ENCODE measurements around the gene GTF3C1.

The GTF3C1 gene

GRCh38 chr16:27473101-27473900, 76.4 kb downstream of the GTF3C1 start:
- Histone ChIP-seq H4K20me1 (ENCODE audit: insufficient read depth, low read length) (no peaks in the 10 kb centered on the region), H3K4me3 (ENCODE audit: low read length) (no peak overlapping the region), H3K79me2 (ENCODE audit: low read length) (no peaks in the 10 kb centered on the region), H3K27me3 (ENCODE audit: low read depth, low read length) (no peaks in the 10 kb centered on the region), H2AFZ (ENCODE audit: low read depth, low read length) (no peak overlapping the region), H3K9me3 (ENCODE audit: insufficient read depth, low read length) (no peaks in the 10 kb centered on the region), H3K4me1 (ENCODE audit: low read length) (no peaks in the 10 kb centered on the region), H3K36me3 (replicated peaks; ENCODE audit: low read depth, low read length) (peaks cover 34% of the 10 kb centered on the region), H3K4me2 (ENCODE audit: low read length) (no peak overlapping the region), H3K27ac (ENCODE audit: low read length) (no peak overlapping the region), H3K9ac (ENCODE audit: low read length) (no peak overlapping the region)
- TF ChIP-seq CTCF (IDR thresholded peaks at IDR 0.05; ENCODE audit: low read depth, low read length) (no peak), EZH2phosphoT487 (IDR thresholded peaks at IDR 0.05; ENCODE audit: low read depth) (no peak)

GRCh38 chr16:27472091-27473020, 77.4 kb downstream of the GTF3C1 start:
- H3K9ac ChIP-seq (ENCODE audit: low read length), result no peak overlapping the region
- peaks cover 35% of the 10 kb centered on the region for H3K36me3 ChIP-seq (replicated peaks; ENCODE audit: low read depth, low read length)
- no peak overlapping the region for H3K27ac ChIP-seq (ENCODE audit: low read length)
- no peaks in the 10 kb centered on the region for H3K79me2 ChIP-seq (ENCODE audit: low read length)
- H3K4me2 ChIP-seq (ENCODE audit: low read length), result no peak overlapping the region
- H3K4me1 ChIP-seq (ENCODE audit: low read length), result no peaks in the 10 kb centered on the region
- H3K27me3 ChIP-seq (ENCODE audit: low read depth, low read length), result no peaks in the 10 kb centered on the region
- H2AFZ ChIP-seq (ENCODE audit: low read depth, low read length), result no peak overlapping the region
- H3K4me3 ChIP-seq (ENCODE audit: low read length), result no peak overlapping the region
- TF ChIP-seq EZH2phosphoT487 (IDR thresholded peaks at IDR 0.05; ENCODE audit: low read depth), result no peak
- no peaks in the 10 kb centered on the region for H4K20me1 ChIP-seq (ENCODE audit: insufficient read depth, low read length)
- H3K9me3 ChIP-seq (ENCODE audit: insufficient read depth, low read length), result no peaks in the 10 kb centered on the region

- H3K4me1 ChIP-seq (ENCODE audit: low read length), result no peaks in the 10 kb centered on the region
- H3K9ac ChIP-seq (ENCODE audit: low read length), result no peak overlapping the region
These were observed 78.1 kb downstream of the GTF3C1 start for GRCh38 chr16:27471661-27472060.

More at GRCh38 chr16:27471661-27472060, 78.1 kb downstream of the GTF3C1 start:
- H3K4me3 ChIP-seq (ENCODE audit: low read length), result no peak overlapping the region
- H3K36me3 ChIP-seq (replicated peaks; ENCODE audit: low read depth, low read length), result peaks cover 37% of the 10 kb centered on the region
- H2AFZ ChIP-seq (ENCODE audit: low read depth, low read length), result no peak overlapping the region
- no peaks in the 10 kb centered on the region for H3K27me3 ChIP-seq (ENCODE audit: low read depth, low read length)
- H3K4me2 ChIP-seq (ENCODE audit: low read length), result no peak overlapping the region
- no peak overlapping the region for H3K27ac ChIP-seq (ENCODE audit: low read length)
- H3K79me2 ChIP-seq (ENCODE audit: low read length), result no peaks in the 10 kb centered on the region
- H4K20me1 ChIP-seq (ENCODE audit: insufficient read depth, low read length), result no peaks in the 10 kb centered on the region
- TF ChIP-seq EZH2phosphoT487 (IDR thresholded peaks at IDR 0.05; ENCODE audit: low read depth) (no peak), CTCF (IDR thresholded peaks at IDR 0.05; ENCODE audit: low read depth, low read length) (no peak)
- no peaks in the 10 kb centered on the region for H3K9me3 ChIP-seq (ENCODE audit: insufficient read depth, low read length)

Data from OCI-LY3 (cell line).